Measurements from ENCODE around the gene USP33. TPM values are rescaled to one million over a fixed set of nuclear protein-coding genes. Genes with fewer than 3 reads are reported as not detected.
A peak's percentile ranks its signal among the peaks of the same experiment; 100 is the strongest.

USP33 gene
- total RNA-seq (2013) = 88.0 TPM
- polyA plus RNA-seq = 10 to 100 TPM; 33.5 to 43.8 (median 34.9) TPM
- polyA minus RNA-seq = 23.8 and 30.6 TPM in 2 replicates
- total RNA-seq = 68.2 to 121 (median 89.6) reads per million in 11 experiments

GRCh38 chr1:77759071-77760028 is at the start of gene USP33:
Gene USP33, minus strand, starts transcription at chr1:77759852. Its CDS starts 18,155 bp downstream, at chr1:77741697.
- Mint-ChIP-seq H3K27me3 (ENCODE audit: low read depth in 3 of 3) (peaks cover 0 to 2% (median 2%) of the 10 kb centered on the region in 3 donors), H3K27ac (peak within 1 kb of the TSS; percentile 90 to 95 (median 92)), H3K4me3 (peak within 1 kb of the TSS; percentile 92 to 96), H3K36me3 (peaks cover 0 to 2% of the 10 kb centered on the region in 2 donors), H3K9me3 (peaks cover 0 to 2% (median 0%) of the 10 kb centered on the region in 7 donors), H3K4me1 (peaks cover 45% of the 10 kb centered on the region)
- DNase-seq = peak; percentile 69 to 82 (median 77)
- WGBS (ENCODE audit: insufficient coverage) = under 1% methylated on average over 75 of the region's 79 CpGs
- intact Hi-C loops (cut with micrococcal nuclease) = loop anchor here in 1 of 2 donors (10.0 kb wide), 1 partner anchor 75 kb away; the partner anchor contains the start of gene ZZZ3
- Histone ChIP-seq H3K36me3 (replicated peaks in 1 of 2; ENCODE audit: control insufficient read depth in 1 of 2, insufficient read depth in 2 of 2, low read length in 2 of 2) (no peaks in the 10 kb centered on the region), H3K4me1 (ENCODE audit: control insufficient read depth in 1 of 2, insufficient read depth in 2 of 2, low read length in 2 of 2) (peaks cover 15 to 23% of the 10 kb centered on the region in 2 donors), H3K27me3 (ENCODE audit: control insufficient read depth in 2 of 2, insufficient read depth in 2 of 2, low read length in 2 of 2) (no peaks in the 10 kb centered on the region), H3K9ac (ENCODE audit: insufficient read depth, low read length, poor library complexity, severe bottlenecking) (peak within 1 kb of the TSS; percentile 94), H3K4me2 (replicated peaks; ENCODE audit: extremely low read depth, low read length, poor library complexity, severe bottlenecking) (peak within 1 kb of the TSS; percentile 88), H2AFZ (ENCODE audit: insufficient read depth, low read depth, low read length, poor library complexity, severe bottlenecking) (peak within 1 kb of the TSS; percentile 99), H4K20me1 (ENCODE audit: insufficient read depth, low read length) (peaks cover 47% of the 10 kb centered on the region), H3K27ac (ENCODE audit: low read depth in 1 of 2, low read length in 2 of 2) (peak within 1 kb of the TSS; percentile 53 to 92), H3K79me2 (ENCODE audit: insufficient read depth, low read length) (peaks cover 57% of the 10 kb centered on the region), H3K9me3 (replicated peaks in 1 of 2; ENCODE audit: control insufficient read depth in 1 of 2, insufficient read depth in 1 of 2, low read length in 2 of 2) (no peaks in the 10 kb centered on the region), H3K4me3 (replicated peaks in 1 of 3; ENCODE audit: low read depth in 2 of 3, low read length in 3 of 3) (peak within 1 kb of the TSS; percentile 74 to 99 (median 77))
- TF ChIP-seq CTCF (IDR thresholded peaks at IDR 0.05) = no peak

GRCh38 chr1:77803371-77803770 is 43.7 kb upstream of the USP33 start:
- H3K4me3 Mint-ChIP-seq = no peak overlapping the region

More at GRCh38 chr1:77803371-77803770, 43.7 kb upstream of the USP33 start:
- intact Hi-C loops (cut with micrococcal nuclease) = no loop called here
- H3K36me3 Mint-ChIP-seq = peaks cover 43 to 71% of the 10 kb centered on the region in 2 donors
- H3K4me1 ChIP-seq (ENCODE audit: control insufficient read depth in 1 of 2, insufficient read depth in 2 of 2, low read length in 2 of 2) = no peaks in the 10 kb centered on the region
- TF ChIP-seq CTCF (IDR thresholded peaks at IDR 0.05) = no peak
- H3K4me1 Mint-ChIP-seq = peaks cover 1% of the 10 kb centered on the region
- H3K9me3 ChIP-seq (replicated peaks in 1 of 2; ENCODE audit: control insufficient read depth in 1 of 2, insufficient read depth in 1 of 2, low read length in 2 of 2) = no peaks in the 10 kb centered on the region
- no peak overlapping the region for H3K9ac ChIP-seq (ENCODE audit: insufficient read depth, low read length, poor library complexity, severe bottlenecking)
- H2AFZ ChIP-seq (ENCODE audit: insufficient read depth, low read depth, low read length, poor library complexity, severe bottlenecking) = no peak overlapping the region
- no peak for DNase-seq
- H3K9me3 Mint-ChIP-seq = no peaks in the 10 kb centered on the region
- peak overlapping the region in 1 of 7 donors; percentile 58 for H3K27ac Mint-ChIP-seq
- WGBS (ENCODE audit: insufficient coverage) = 75% methylated on average over 2 of the region's 2 CpGs
- no peaks in the 10 kb centered on the region for H3K27me3 ChIP-seq (ENCODE audit: control insufficient read depth in 2 of 2, insufficient read depth in 2 of 2, low read length in 2 of 2)
- H4K20me1 ChIP-seq (ENCODE audit: insufficient read depth, low read length) = peaks cover 9% of the 10 kb centered on the region
- H3K4me3 ChIP-seq (replicated peaks in 1 of 3; ENCODE audit: low read depth in 2 of 3, low read length in 3 of 3) = no peak overlapping the region
- no peak overlapping the region for H3K4me2 ChIP-seq (replicated peaks; ENCODE audit: extremely low read depth, low read length, poor library complexity, severe bottlenecking)
- H3K27me3 Mint-ChIP-seq (ENCODE audit: low read depth in 3 of 3) = no peaks in the 10 kb centered on the region
- H3K36me3 ChIP-seq (replicated peaks in 1 of 2; ENCODE audit: control insufficient read depth in 1 of 2, insufficient read depth in 2 of 2, low read length in 2 of 2) = peaks cover 55 to 74% of the 10 kb centered on the region in 2 donors
- no peak overlapping the region for H3K27ac ChIP-seq (ENCODE audit: low read depth in 1 of 2, low read length in 2 of 2)
- peaks cover 3% of the 10 kb centered on the region for H3K79me2 ChIP-seq (ENCODE audit: insufficient read depth, low read length)

Data from CD14-positive monocyte (primary cell).